Osteoblast (primary cell): ENCODE data around the gene FFAR3. TPM values are rescaled to one million over a fixed set of nuclear protein-coding genes. Genes with fewer than 3 reads are reported as not detected.

Source experiments
- DNase-seq: peaks from one replicate; pipeline ENCODE4 v3.0.0; 2011; ENCODE audit warnings: low spot score, mixed read lengths; ENCODE audit not compliant: insufficient read length; ENCODE audit errors: missing footprints
- H2AFZ ChIP-seq: 2 replicates; pipeline ENCODE4 v1.6.0; 2011; ENCODE audit warnings: mild to moderate bottlenecking, low read length
- H3K27ac ChIP-seq: 2 replicates; pipeline ENCODE4 v1.5.1; 2011; ENCODE audit warnings: mild to moderate bottlenecking, low read depth, low read length, moderate library complexity
- H3K27me3 ChIP-seq: 2 replicates; pipeline ENCODE4 v1.6.0; 2012; ENCODE audit warnings: mild to moderate bottlenecking, control low read depth, inconsistent platforms, low read length, moderate library complexity; ENCODE audit not compliant: insufficient read depth
- H3K36me3 ChIP-seq: 2 replicates; pipeline ENCODE4 v1.5.1; 2011; ENCODE audit warnings: mild to moderate bottlenecking, low read length, control low read depth, moderate library complexity; ENCODE audit not compliant: insufficient read depth
- H3K4me1 ChIP-seq: 2 replicates; pipeline ENCODE4 v1.5.1; 2011; ENCODE audit warnings: mild to moderate bottlenecking, low read length, control low read depth, moderate library complexity; ENCODE audit not compliant: insufficient read depth
- H3K4me2 ChIP-seq: 2 replicates; pipeline ENCODE4 v1.6.0; 2011; ENCODE audit warnings: mild to moderate bottlenecking, low read length; ENCODE audit not compliant: insufficient read depth
- H3K4me3 ChIP-seq: fragments of 200-600 bp; sonication (generic); 3 replicates; pipeline ENCODE4 v1.5.1; 2012; ENCODE audit warnings: mild to moderate bottlenecking, low read length, inconsistent platforms; ENCODE audit not compliant: insufficient read depth
- H3K79me2 ChIP-seq: 2 replicates; pipeline ENCODE4 v1.6.0; 2012; ENCODE audit warnings: mild to moderate bottlenecking, low read length, control low read depth, inconsistent platforms; ENCODE audit not compliant: insufficient read depth
- H3K9me3 ChIP-seq: 2 replicates; pipeline ENCODE4 v1.5.1; 2011; ENCODE audit warnings: low read depth, low read length, control low read depth
- H4K20me1 ChIP-seq: 2 replicates; pipeline ENCODE4 v1.6.0; 2012; ENCODE audit warnings: mild to moderate bottlenecking, low read length, control low read depth; ENCODE audit not compliant: insufficient read depth
- total RNA-seq: library from RNA; depleted of rRNA; stranded (reverse); fragments of >200 nt; gene quantifications from 2 replicates; pipeline ENCODE4 v1.2.3, GENCODE V29; 2012
- TF ChIP-seq, protein P1 (sequence below): IDR thresholded peaks from 2 replicates; pipeline ENCODE4 v1.5.1; 2011; ENCODE audit warnings: mild to moderate bottlenecking, low read depth, low read length, moderate library complexity; ENCODE audit errors: extremely low read depth

Gene FFAR3
- total RNA-seq, 1 donor = not detected

DNA sequence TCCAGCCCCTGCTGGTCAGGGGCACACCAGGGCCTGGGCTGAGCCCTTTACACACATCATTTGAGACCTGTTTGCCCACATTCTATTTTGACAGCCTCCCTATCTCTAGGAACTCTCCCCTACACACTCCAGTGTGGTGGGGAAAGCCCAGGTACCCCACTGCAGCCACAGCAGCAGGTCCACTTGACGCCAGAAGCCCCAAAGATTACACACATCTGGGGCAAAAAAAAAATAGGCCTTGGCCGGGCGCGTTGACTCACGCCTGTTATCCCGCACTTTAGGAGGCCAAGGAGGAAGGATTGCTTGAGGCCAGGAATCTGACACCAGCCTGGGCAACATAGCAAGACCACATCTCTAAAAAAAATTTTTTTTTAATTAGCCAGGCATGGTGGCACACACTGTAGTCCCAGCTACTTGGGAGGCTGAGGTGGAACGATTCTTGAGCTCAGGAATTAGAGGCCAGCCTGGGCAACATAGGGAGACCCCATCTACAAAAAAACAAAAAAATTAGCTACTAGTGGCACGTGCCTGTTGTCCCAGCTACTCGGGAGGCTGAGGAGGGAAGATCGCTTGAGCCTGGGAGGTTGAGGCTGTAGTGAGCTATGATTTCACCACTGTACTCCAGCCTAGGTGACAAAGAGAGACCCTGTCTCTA lies 47.3 kb upstream of the FFAR3 start:
- Histone ChIP-seq H3K79me2 (no peaks in the 10 kb centered on the region), H3K27me3 (no peaks in the 10 kb centered on the region), H3K36me3 (no peaks in the 10 kb centered on the region), H3K4me1 (no peaks in the 10 kb centered on the region), H2AFZ (no peak overlapping the region), H3K9me3 (no peaks in the 10 kb centered on the region), H4K20me1 (no peaks in the 10 kb centered on the region), H3K4me2 (no peak overlapping the region), H3K4me3 (no peak overlapping the region), H3K27ac (no peak overlapping the region)
- peak; percentile 58 for DNase-seq
- TF ChIP-seq, protein P1, sequence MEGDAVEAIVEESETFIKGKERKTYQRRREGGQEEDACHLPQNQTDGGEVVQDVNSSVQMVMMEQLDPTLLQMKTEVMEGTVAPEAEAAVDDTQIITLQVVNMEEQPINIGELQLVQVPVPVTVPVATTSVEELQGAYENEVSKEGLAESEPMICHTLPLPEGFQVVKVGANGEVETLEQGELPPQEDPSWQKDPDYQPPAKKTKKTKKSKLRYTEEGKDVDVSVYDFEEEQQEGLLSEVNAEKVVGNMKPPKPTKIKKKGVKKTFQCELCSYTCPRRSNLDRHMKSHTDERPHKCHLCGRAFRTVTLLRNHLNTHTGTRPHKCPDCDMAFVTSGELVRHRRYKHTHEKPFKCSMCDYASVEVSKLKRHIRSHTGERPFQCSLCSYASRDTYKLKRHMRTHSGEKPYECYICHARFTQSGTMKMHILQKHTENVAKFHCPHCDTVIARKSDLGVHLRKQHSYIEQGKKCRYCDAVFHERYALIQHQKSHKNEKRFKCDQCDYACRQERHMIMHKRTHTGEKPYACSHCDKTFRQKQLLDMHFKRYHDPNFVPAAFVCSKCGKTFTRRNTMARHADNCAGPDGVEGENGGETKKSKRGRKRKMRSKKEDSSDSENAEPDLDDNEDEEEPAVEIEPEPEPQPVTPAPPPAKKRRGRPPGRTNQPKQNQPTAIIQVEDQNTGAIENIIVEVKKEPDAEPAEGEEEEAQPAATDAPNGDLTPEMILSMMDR = no peak

DNA sequence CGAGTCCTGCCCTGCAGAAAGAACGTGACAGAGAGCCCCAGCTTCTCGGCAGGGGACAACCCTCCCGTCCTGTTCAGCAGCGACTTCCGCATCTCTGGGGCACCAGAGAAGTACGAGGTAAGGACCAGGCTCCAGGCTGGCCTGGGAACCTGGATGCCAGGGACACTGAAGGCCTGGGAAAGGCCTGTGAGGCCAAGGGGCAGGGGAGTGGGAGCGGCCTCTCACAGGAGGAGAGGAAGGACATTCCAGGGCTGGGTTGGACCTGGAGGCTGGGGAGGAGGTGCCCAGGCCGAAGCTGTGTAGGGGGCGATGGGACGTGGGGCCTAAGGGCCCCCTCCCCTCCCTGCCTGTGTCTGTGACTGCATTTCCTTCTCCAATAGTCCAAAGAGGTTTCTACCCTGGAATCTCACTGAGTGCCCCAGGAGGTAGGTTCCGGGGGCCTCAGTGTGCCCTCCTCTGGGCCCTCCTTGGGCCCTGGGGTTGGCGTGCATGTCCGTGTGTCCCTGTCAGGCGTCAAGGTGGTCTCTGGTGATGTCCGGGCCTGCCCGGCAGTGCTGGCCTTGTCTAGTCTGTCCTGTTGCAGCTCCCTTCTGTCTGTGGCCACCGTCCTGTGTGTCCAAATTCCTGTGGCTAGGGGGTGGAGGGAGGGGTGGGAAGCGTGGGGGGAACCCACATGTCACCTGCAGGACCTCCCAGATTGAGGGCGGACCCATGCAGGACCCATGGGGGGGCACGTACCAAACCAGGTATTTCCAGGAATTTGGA lies 46.2 kb upstream of the FFAR3 start:
- no peak overlapping the region for H3K4me2 ChIP-seq
- no peak overlapping the region for H3K27ac ChIP-seq
- no peaks in the 10 kb centered on the region for H3K36me3 ChIP-seq
- no peak overlapping the region for H2AFZ ChIP-seq
- peak; percentile 54 for DNase-seq
- H3K4me1 ChIP-seq = no peaks in the 10 kb centered on the region
- H3K9me3 ChIP-seq = no peaks in the 10 kb centered on the region
- TF ChIP-seq, protein P1 = no peak
- H3K27me3 ChIP-seq = no peaks in the 10 kb centered on the region
- H3K4me3 ChIP-seq = no peak overlapping the region
- no peaks in the 10 kb centered on the region for H3K79me2 ChIP-seq
- no peaks in the 10 kb centered on the region for H4K20me1 ChIP-seq

DNA sequence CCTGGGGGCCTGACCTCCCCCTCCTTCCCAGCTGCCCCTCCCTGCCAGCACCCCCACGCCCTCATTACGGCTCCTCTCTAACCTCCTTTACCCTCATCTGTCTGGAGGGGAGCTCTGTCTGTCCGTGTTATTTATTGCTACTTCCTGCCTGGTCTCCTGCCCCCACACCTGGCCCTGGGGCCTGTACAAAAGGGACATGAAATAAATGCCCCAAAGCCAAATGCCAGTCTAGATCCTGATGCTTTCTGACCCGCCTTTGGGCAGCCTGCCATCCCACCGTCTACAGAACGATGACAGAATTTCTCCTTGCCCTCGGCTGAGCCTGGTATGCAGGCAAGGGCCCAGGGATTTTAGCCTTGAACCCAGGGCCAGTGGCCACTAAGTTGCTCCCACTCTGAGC lies 44.7 kb upstream of the FFAR3 start:
- H3K4me3 ChIP-seq = no peak overlapping the region
- H2AFZ ChIP-seq = no peak overlapping the region
- no peak overlapping the region for H3K27ac ChIP-seq
- peaks cover 1% of the 10 kb centered on the region for H3K4me1 ChIP-seq
- no peaks in the 10 kb centered on the region for H3K9me3 ChIP-seq
- TF ChIP-seq, protein P1 = no peak
- H3K79me2 ChIP-seq = no peaks in the 10 kb centered on the region
- peak; percentile 35 for DNase-seq
- no peak overlapping the region for H3K4me2 ChIP-seq
- no peaks in the 10 kb centered on the region for H4K20me1 ChIP-seq
- H3K27me3 ChIP-seq = no peaks in the 10 kb centered on the region
- no peaks in the 10 kb centered on the region for H3K36me3 ChIP-seq

DNA sequence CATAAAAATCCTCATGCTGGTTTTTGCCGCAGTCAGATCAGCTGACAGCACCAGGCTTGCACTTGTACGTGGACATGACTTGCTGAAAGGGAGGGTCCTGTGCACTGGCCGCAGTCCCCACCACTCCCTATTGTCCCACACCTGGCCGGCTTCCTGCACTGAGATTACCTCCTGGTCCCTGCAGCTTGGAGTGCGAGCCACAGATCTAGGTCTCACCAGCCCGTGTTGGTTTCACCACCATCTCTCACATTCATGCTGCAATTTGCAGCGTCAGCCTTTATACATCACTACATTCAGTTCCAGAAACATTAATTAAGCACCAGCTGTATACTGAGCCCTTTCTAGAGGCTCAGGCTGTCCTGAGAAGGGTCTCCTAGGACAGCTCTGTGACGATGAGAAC lies 44.2 kb upstream of the FFAR3 start:
- TF ChIP-seq, protein P1 = no peak
- Histone ChIP-seq H2AFZ (no peak overlapping the region), H4K20me1 (no peaks in the 10 kb centered on the region), H3K27me3 (no peaks in the 10 kb centered on the region), H3K36me3 (no peaks in the 10 kb centered on the region), H3K79me2 (no peaks in the 10 kb centered on the region), H3K4me1 (peaks cover 6% of the 10 kb centered on the region), H3K27ac (no peak overlapping the region), H3K9me3 (no peaks in the 10 kb centered on the region), H3K4me2 (no peak overlapping the region), H3K4me3 (no peak overlapping the region)
- DNase-seq = peak; percentile 65
